NCI-H748 (cell line): ENCODE data around the gene MCC.

Experiments
- DNase-seq: peaks from one replicate; lab custom pipeline; 2025; ENCODE audit not compliant: unreplicated experiment; lab: John Stamatoyannopoulos, UW

MCC gene

DNA sequence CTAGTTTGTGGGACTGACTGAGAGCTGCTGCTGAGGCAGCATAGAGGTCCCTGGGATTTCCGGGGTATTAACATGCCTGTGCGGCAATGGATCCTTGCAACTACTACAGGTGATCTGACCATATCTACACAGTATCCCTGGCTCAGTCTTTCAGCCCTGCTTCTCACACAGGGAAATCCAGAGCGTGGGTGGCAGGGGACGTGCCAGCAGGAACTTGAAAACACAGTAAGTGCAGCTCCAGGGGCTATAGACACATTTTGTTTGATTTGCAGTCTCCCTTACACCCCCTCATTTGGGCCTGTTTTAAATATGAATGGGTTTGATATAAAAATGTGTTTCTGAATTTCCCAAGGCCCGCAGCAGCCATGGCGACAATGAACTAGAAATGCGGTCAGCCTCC, 302.2 kb downstream of the MCC start:
- no peak for DNase-seq

DNA sequence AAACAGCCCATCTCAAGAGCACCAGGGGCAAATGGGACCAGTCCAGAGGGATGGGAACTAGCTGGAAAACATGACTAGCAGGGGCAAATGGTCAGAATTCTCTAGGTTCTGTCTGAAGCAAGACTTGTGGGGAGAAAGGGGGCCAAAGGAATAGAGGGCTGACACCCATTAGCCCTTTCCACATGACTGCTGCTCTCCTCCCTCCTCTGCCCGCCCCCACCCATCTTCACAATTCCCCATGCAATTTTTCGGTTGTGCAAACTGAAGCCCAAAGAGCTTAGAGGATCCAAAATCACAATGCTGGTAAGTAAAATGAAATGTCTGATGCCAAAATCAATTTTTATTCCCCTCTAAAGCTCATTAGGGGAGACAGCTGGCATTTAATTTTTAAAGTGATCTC, 304.6 kb downstream of the MCC start:
- DNase-seq: no peak

DNA sequence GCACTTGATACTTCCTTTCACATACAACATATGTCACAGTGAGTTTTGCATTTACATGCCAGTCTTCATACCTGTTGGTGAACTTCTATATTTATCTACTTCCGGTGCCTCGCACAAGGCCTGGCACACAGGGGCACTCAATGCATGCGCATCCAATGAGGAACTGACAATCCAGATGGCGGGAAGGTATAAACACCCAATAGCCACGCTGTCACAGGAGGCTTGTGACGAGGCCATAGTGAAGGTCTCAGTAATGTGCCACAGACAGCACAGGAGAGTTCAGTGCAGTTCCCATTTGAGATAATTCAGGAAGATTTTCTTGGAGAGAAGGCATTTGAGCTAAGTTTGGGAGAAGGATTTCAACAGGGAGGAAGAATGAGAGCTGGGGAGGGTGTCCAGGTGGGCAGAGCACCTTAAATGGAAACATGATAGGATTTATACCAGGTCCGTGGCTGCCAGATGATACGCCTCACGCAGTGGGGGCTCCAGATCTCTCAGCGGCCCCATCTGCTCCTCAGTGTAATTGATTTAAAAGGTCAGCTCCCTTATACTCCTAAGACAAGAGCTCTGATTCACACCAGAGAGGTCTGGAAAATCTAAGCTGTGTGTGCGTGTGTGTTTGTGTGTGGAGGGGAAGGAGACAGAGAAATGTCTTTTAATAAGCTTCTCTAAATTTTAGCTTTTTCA, 305.5 kb downstream of the MCC start:
- DNase-seq: no peak

DNA sequence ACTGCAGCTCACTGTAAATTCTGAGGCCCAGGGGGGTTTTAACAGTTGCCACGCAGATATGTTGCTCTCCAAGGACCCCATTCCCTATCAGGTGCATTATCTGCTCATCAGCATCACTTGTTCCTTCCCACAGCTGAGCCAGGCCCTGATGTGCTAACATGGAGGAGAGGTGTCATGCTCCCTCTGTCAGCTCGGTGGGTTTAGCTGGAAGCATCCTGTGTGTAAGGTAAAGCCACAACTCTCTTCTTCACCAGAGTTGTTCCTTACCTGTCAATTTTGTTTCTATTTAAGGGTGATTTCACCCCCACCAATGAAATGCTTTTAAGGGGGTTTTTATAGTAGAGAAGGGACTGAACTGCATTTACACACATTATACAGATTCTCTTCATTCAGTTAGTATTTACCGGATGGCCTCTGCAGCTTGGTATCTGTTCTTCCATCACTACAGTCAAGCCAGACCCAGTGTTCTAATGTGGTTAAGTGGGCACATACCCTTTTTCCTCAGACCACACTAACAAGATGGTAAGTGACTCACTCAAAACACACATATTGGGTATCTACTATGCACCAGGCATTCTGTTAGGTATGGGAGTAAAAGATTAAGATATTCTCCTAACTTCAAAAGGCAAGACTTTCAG, 306.3 kb downstream of the MCC start:
- no peak for DNase-seq

DNA sequence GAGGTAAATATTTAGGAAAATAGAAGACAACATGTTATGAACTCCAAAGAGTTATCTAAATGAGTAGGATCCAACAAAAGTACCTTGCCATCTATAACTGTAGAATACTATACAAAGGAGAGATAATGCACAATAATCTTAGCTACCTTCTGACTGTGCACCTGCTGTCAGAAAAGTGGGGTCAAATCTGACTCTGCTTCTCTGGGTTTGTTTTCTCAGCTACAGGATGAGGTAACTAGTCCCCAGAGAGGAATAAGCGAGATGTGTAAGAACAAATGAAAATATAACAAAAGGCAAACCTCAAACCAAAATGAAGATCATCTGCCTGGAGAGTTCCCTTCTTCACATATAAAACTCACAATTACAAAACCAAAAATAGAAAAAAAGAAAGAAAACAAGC, 306.8 kb downstream of the MCC start:
- DNase-seq: no peak

DNA sequence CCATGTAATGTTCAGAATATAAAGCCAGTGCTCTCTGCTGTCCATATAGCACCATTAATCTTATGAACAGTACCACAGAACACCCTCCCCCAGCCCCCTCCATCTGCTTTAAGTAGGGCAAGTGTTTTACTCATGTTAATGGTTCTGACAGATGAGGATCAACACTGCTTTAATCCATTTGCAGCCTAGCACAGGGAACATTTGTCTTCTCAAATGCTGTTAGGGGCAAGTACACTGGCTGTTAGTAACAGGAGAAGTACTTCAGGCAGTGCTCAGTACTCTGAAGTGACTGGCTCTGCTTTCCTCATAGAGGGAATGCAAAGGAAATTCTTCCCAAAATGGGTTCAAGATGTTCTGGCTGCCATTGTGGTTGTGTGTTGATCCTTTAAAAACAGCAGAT, 309.1 kb downstream of the MCC start:
- DNase-seq: no peak

DNA sequence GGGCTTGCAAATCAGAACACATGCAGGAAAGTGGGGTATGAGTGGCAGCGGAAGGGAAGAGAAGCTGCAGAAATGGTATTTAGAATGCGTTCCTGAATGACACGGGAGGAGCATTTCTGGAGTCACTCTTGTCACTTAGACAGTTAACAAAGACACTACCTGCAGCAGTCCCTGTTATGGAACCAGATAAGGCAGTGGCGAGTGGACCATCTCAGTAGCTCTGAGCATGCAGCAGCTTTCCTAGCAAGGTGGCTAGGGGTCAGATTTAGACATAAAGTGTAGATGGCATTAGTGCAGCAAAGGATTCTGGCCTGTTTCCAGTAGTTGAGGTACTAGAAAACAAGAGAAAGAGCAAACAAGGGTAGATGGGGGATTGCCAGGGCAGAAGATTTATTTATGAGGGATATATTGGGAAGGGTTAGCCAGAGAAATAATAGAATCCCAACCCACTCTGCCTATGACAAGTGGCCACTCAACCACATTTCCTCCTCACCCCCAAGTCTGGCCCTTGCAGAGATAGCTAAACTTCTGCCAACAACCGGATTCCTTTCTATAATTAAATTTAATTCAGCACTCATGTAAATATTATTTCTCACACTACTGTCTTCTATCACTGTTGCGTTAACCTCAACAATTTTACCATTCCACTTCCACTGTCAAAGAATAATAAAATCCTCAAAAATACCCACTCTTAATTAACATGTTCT, 310.0 kb downstream of the MCC start:
- DNase-seq: no peak

DNA sequence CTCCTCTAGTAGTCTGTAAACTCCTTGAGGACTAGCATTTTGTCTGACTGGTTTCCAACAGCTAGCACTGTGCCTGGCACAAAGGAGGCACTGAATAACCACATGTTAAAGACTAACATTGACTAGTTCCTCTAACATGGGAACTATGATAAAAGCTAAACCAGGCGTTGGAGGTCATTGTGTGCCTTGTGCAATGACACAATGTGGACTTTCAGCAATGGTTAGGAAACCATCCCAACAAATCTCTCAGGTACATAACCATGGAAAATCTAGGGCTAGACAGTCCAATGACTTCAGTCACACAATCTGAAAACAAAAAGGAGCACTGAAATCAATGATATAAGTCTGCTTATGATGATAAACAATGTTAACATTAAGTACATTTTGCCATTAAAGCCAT, 311.0 kb downstream of the MCC start:
- no peak for DNase-seq

DNA sequence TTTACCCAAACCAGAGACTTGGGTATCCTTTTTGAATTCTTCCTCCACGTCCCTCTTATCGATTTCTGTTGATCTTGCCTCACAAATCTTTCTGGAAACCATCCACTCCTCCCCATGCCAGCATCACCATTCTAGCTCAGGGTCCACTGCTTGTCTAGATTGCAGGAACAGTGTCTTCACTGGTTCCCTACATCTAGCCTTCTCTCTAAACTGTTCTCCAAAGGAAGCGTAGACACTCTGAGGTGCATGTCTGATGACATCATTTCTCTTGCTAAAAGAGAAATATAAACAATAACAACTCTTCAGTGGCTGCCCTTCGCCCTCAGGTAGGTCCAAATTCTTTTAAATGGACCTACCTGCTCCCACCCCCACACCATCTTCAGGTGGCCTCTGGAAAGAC, 311.5 kb downstream of the MCC start:
- no peak for DNase-seq

DNA sequence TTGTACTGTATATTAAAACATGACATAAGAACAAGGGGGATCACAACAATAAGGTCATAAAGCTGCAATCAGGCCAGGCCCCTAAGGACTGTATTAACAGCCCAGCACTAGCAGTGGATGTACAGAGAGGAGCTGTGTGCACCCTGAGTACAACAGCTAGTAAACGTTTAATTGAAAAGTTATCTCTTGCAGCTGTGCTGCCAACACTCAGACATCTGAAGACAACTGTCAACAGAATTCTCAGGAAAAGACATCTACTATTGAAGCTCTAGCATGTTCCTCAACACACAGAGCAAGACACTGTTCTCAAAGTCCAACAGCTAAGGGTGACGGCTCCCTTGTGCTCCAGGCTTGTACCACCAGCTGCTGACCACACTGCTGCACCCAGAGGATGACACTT, 312.1 kb downstream of the MCC start:
- no peak for DNase-seq

DNA sequence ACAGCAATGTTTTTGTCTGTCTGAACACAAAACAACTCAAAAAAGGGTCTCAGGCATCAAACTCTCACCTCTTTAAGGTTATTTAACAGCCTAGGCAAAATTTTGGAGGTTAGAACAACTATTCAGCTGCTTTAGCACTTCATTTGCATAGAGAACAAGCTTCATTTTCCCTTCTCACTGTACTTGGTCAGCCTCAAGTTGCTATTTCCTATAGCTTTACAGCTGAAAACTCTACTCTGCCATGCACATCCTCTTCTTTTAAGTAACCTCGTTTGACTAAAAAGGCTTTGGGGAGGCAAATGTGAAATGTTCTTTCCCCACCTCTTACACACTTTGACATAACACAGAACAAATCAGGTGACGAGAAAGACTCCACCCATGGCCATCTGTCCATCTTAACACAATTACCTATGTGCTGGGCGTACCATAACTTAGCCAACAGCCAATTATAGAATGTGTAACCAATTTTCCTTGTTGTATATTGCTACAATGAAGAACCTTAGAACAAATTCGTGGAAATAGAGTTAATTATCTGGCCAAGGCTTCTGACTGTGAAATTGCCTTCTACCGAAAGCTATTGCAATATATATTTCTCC, 315.9 kb downstream of the MCC start:
- DNase-seq: no peak

DNA sequence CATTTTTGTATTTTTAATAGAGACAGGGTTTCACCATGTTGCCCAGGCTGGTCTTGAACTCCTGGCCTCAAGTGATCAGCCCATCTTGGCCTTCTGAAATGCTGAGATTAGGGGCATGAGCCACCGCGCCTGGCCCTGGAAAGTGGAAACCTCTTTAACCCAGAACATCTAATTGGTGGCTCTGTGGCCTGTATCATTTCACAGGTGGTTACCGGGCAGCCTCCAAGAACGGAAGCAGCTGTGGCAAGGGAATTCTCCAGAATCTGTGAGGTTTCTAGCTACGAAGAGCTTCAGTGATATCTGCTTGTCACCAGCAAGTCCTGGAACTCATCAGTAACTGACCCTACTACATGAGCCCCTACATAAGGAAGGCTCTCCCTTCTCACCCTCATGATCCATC, 316.7 kb downstream of the MCC start:
- no peak for DNase-seq

DNA sequence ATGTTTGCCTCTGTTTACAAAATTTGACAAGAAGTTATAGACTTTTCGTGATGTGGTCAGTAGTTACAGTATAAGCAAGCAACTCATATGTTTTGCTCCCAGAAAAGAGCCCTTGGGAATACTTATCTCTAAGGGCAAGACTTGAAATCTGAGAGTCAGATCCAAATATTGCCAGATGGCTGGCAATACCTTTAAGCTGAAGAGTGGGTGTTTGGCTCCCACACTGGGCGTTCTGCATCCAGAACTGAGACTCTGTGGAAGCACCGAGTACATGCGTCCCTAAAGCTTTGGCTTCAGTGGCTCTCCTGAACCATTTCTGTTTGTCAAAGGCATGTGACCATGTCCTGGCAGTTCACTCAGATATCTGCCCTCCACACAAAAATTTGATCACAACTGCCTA, 317.5 kb downstream of the MCC start:
- DNase-seq: no peak

DNA sequence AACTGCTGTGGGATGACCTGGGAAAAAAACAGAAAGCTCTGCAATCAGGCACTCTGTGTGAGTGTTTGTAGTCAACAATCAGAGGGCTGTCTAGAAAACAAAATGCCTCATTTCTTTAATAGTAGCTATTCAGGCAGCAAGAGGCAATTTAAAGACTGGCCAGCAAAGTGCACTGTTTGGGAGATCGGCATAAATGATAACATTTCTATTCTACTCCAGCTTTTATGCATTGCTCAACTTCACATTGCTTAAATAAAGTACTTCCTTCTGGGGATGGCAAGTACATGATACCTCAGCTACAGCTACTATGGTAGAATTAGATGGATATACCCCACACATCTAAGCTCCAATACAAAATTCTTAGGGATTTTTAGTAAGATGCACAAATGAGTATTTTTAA, 318.5 kb downstream of the MCC start:
- no peak for DNase-seq

DNA sequence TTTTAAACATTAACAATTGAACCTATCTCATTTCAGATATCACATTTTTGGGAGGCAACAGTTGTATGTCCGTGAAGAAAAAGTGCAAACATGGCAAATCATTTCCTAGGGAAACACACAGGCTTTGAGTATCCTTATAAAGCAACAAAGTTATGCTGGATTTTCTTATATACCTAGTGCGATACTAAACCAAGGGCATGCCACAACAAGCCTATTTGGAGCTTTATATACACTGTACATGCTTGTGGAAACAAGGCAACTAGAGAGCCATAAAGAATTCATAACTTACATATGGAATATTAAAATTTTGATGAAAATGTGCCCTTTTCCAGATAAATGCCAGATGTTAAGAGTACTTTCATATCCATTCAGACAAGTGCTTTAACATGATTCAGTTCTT, 320.3 kb downstream of the MCC start:
- DNase-seq: no peak

DNA sequence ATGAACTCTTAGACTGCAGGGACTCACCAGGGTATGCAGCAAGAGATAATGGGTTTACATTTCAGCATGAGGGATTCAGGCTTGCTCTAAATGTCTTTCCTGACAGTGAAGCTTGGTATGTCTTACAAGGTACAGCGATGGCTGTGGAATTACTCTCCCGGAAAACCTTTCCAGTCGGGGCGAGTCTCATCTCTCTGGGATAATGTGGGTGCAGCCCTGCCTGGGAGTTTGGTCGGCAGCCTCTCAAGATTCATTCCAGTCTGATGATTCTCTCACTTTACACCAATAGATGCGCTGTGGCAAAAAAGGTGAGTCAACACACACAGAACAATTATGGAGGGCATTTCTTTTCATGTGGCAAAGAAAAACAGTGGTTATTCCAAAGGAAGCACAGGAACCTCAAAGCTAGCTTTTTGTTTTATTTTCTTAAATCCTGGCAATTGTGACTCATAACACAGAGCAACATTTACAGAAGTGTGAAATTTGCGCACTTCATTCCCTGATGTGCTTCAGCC, 321.3 kb downstream of the MCC start:
- no peak for DNase-seq

DNA sequence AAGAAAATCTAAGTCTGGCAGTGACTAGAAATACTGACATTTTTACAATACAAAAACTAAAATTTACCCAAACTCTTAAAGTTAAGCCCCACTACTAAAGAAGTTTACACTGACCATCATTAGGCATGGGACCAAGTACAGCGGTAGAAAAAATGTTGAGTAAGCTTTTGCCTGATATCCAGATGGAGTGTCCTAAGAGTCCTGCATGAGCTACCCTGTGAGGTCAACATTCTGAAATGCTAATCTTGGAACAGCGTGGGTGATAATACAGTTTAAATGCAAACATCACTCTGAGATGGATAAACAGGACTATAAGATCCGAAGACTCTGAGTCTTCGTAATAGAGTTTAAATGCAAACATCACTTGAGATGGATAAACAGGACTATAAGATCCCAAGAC, 322.0 kb downstream of the MCC start:
- no peak for DNase-seq

DNA sequence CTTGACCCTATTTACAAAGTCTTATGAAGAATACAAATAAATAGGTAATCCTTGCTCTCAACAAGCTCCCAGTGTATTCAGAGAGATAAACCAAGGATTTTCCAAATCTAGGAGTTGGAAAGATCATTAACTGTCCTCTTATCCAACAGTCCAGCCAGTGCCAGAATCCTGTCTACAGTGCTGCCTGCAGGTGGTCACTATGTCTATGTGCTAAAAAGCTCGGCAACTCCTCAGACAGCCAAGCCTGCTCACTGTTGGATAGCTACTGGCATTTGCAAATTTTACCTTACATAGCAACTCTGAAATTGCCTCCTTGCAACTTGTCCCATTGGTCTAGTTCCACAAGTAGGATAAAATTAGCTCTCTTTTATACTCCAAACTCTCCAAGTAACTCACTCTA, 324.2 kb downstream of the MCC start:
- no peak for DNase-seq

DNA sequence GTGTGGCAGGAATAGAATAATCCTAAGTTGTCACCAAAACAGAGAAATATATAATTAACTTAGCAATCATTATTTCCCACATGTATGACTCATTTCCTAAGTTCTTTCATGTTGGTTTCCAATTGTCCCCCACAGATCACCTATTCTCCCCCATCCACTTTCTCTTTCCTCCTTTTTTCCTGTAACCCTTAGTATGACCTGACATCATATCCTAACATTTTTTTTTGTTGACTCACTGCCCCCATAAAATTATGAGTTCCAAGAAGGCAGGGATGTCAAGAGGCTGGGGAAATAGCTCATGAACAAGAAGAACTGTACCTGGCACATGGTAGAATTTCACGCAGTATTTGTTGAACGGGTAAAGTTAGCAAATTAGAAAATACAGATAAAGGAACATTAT, 324.9 kb downstream of the MCC start:
- DNase-seq: no peak

DNA sequence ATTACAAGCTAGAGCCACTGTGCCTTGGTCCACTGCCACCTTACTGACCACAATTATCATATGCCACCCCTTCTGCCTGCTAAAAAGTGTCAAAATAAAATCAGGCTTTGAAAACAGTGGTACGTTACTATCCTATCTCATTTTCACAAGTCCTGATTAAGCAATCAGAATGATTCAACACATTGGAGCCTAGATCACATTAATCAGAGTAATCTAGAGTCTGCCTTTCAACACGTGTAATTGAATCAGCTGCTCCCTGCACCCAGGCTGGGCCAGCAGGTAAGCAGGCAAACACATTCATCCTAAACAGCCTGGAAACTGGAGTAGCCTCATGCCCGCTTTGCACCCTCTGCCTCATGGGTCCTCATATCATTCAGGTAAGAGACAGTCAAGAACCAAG, 325.5 kb downstream of the MCC start:
- DNase-seq: no peak

DNA sequence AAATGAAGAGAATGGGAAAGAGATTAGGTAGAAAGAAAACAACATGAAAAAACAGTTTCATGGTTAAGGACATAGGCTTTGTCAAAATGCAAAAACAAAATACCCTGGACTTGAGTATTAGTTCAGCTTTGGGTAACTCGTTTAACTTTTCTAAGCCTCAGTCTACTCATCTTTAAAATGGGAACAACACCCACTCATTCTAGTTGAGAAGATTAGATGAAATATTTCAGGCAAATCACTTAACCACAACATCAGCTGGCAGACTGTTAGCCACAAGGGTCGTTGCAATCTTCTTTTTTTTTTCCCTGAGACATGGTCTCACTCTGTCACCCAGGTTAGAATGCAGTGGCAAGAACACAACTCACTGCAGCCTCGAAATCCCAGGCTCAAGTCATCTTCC, 326.0 kb downstream of the MCC start:
- DNase-seq: no peak

DNA sequence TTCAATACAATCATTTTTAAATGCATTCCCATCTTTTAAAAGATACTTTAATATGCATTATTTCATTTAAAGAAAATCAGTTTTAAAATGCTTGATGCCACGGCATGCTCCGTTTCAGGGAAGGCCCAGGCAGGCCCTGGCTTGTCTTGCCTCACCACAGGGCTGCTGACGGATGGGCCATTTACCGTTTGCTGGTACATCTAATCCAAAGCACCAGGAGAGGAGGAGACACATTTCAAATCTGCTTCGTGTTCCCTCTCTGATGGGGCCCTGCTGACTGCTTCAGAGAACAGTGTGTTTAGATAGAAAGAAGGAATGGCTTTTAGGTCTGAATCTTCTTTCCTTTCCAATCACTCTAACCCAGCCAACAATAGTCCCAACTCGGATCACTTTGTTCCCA, 326.4 kb downstream of the MCC start:
- DNase-seq: no peak
